Muscle layer of colon (tissue), 2 donors: ENCODE data around the gene TCF7.

Experiments
- H3K27ac ChIP-seq: one replicate; pipeline ENCODE4 v1.7.0; 2013; ENCODE audit warnings: low read depth, mild to moderate bottlenecking, low read length, moderate library complexity
- H3K27me3 ChIP-seq, 2 donors: one replicate each; pipeline ENCODE4 v1.7.0; 2013; ENCODE audit warnings: low read length in 2 of 2, mild to moderate bottlenecking in 2 of 2; ENCODE audit not compliant: insufficient read depth in 2 of 2, control insufficient read depth in 1 of 2
- H3K36me3 ChIP-seq: one replicate; pipeline ENCODE4 v1.7.0; 2013; ENCODE audit warnings: mild to moderate bottlenecking, low read length; ENCODE audit not compliant: insufficient read depth
- H3K4me1 ChIP-seq: one replicate; pipeline ENCODE4 v1.7.0; 2013; ENCODE audit warnings: mild to moderate bottlenecking, low read length; ENCODE audit not compliant: insufficient read depth
- H3K4me3 ChIP-seq, 2 donors: one replicate each; pipeline ENCODE4 v1.7.0; 2013; ENCODE audit warnings: low read length in 2 of 2, low read depth in 1 of 2, mild to moderate bottlenecking in 1 of 2, moderate library complexity in 1 of 2
- H3K9ac ChIP-seq: one replicate; pipeline ENCODE4 v1.7.0; 2013; ENCODE audit warnings: low read length
- H3K9me3 ChIP-seq: one replicate; pipeline ENCODE4 v1.7.0; 2013; ENCODE audit warnings: mild to moderate bottlenecking, low read length
- donor health status: abdominal sarcoma.
- donor health status: Adenocarcinoma of cecum.

The TCF7 gene

DNA sequence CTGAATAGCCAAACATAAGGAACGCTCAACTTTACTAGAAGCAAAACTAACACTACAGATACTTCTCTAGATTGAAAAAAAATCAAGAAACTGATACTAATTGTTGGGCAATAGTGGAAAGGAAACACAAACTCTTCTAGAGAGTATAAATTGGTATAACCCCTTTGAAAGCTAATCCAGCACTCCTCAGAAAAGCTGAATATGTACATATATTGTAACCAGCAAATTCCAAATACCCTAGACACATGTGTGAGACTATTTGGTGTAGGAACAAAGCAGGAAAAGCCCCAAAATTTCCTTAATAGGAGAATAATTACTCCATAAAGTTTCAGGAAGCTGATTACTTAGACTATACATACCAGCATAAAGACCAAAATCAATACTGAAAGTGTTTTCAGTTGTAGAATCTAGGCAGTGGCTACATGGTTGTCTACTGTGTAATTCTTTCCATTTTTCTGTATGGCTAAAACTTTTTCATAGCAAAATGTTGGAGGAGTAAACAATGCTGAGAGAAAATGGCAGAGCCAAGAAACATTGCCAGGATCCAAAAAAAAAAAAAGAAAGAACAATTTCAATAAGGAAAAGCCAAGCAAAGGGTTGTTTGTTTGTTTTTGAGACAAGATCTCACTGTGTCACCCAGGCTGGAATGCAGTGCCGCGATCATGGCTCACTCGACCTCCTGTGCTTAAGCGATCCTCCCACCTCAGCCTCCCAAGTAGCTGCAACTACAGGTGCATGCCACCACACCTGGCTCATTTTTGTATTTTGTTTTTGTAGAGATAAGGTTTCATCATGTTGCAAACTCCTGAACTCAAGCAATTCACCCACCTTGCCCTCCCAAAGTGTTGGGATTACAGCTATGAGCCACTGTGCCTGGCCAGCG, 47.3 kb downstream of the TCF7 start:
- no peak overlapping the region for H3K9ac ChIP-seq
- no peaks in the 10 kb centered on the region for H3K27me3 ChIP-seq
- no peak overlapping the region for H3K4me3 ChIP-seq
- H3K27ac ChIP-seq, result no peak overlapping the region
- H3K36me3 ChIP-seq, result peaks cover 51% of the 10 kb centered on the region
- no peaks in the 10 kb centered on the region for H3K9me3 ChIP-seq
- H3K4me1 ChIP-seq, result no peaks in the 10 kb centered on the region

DNA sequence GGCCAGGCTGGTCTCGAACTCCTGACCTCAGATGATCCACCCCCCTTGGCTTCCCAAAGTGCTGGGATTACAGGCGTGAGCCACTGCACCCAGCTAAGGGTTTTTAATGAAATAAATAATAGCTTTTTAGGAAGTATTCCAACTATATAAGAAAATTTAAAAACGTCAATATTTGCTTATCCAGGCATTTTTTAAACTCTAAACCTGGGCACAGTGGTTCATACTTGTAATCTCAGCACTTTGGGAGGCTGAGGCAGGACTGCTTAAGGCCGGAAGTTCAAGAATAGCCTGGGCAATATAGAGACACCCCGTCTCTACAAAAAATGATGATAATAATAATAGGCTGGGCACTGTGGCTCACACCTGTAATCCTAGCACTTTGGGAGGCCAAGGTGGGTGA, 48.1 kb downstream of the TCF7 start:
- Histone ChIP-seq H3K9me3 (no peaks in the 10 kb centered on the region), H3K4me3 (no peak overlapping the region), H3K27me3 (no peaks in the 10 kb centered on the region), H3K4me1 (no peaks in the 10 kb centered on the region), H3K36me3 (peaks cover 58% of the 10 kb centered on the region), H3K9ac (no peak overlapping the region), H3K27ac (no peak overlapping the region)

DNA sequence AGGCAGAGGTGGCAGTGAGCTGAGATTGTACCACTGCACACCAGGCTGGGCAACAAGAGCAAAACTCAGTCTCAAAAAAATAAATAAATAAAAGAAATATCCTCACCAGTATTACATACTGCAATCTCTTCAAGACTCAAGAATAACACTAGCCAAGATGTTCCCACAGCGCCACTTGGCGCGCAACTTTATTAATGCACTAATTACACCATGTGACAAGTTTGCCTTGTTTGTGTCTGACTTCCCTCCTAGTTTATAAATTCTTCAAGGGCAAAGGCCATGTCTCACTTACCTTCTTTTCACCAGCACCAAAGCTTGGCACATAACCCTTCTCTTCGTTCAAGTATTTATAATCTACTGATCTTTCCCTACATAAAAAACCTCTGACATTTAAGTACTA, 57.5 kb downstream of the TCF7 start:
- H3K4me1 ChIP-seq, result peaks cover 18% of the 10 kb centered on the region
- H3K9me3 ChIP-seq, result no peaks in the 10 kb centered on the region
- H3K27me3 ChIP-seq, result no peaks in the 10 kb centered on the region
- no peak overlapping the region for H3K9ac ChIP-seq
- H3K27ac ChIP-seq, result no peak overlapping the region
- peaks cover 45% of the 10 kb centered on the region for H3K36me3 ChIP-seq
- no peak overlapping the region for H3K4me3 ChIP-seq

DNA sequence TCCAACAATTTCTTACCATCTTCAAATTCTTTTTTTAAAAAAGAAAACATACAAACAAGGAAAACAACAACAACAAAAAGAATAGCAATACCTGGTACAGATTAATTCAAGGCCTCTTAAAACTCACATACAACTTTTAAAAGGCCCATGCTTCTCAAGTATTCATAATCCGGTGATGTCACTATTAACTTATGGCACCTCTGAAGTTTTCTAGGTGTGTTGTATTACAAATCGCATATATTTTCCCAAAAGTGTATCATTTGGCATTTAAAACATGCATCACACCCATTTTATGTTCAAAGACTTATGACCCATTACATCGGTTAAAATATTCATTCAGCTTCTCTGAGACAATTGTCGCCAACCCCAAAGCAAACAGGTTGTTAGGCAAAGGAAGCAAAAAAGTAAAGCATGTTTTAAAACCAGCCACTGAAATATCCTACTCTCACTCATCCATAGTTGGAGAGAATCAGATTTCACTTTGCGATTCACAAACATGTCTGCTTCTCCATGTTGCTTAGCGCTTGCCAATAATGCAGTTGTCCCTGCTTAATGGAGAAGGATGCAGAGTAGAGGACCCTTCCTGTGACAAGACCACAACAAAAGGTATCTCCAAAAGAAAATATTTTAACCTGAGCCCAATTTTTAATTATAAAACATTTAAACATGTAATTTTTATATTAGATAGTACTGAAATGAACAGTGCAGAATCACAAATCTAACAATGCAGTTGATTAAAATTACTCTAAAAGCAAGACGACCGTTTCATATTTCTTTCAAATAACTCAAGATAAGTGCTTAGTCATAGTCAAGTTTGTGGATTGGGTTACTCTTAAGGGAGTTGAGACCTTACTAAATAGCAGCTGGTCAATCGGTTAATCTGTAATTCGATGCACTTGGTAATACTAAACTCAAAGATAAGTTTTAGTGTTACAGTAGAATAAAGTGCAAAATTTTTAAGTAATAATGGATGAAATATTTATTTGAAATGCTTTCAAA, 60.7 kb downstream of the TCF7 start:
- peak overlapping the region; percentile 74 for H3K9ac ChIP-seq
- H3K27ac ChIP-seq, result peak overlapping the region; percentile 94
- peaks cover 22% of the 10 kb centered on the region for H3K4me1 ChIP-seq
- no peaks in the 10 kb centered on the region for H3K9me3 ChIP-seq
- peak overlapping the region in 1 of 2 donors; percentile 77 for H3K4me3 ChIP-seq
- peaks cover 21% of the 10 kb centered on the region for H3K36me3 ChIP-seq
- H3K27me3 ChIP-seq, result no peaks in the 10 kb centered on the region

DNA sequence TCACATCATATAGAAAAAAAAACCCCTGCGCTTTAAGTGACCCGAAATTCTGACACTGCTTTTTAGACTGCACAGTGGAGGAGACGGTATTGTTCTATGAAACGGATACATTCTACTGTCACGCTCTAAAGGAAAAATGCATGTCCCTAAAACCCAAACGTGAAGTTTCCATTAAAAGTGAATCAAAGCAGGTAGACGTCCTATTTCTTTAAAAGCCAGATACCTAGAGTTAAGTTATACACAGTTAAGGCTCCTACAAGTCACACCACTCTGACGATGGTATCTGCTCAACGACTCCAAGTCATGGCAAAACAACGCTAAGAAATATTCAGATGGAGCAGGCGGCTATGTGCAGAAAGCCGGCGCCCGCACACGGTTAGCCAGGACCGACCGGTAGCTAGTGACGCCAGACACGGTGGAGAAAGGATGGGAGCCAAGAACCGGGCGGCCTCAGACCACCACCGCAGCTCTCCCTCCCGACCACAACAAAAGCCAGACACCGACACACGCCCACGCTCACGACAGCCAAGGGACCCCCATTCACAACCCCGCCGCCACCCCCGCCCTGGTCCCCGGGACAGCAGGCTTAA, 61.5 kb downstream of the TCF7 start:
- H3K4me1 ChIP-seq, result peaks cover 22% of the 10 kb centered on the region

DNA sequence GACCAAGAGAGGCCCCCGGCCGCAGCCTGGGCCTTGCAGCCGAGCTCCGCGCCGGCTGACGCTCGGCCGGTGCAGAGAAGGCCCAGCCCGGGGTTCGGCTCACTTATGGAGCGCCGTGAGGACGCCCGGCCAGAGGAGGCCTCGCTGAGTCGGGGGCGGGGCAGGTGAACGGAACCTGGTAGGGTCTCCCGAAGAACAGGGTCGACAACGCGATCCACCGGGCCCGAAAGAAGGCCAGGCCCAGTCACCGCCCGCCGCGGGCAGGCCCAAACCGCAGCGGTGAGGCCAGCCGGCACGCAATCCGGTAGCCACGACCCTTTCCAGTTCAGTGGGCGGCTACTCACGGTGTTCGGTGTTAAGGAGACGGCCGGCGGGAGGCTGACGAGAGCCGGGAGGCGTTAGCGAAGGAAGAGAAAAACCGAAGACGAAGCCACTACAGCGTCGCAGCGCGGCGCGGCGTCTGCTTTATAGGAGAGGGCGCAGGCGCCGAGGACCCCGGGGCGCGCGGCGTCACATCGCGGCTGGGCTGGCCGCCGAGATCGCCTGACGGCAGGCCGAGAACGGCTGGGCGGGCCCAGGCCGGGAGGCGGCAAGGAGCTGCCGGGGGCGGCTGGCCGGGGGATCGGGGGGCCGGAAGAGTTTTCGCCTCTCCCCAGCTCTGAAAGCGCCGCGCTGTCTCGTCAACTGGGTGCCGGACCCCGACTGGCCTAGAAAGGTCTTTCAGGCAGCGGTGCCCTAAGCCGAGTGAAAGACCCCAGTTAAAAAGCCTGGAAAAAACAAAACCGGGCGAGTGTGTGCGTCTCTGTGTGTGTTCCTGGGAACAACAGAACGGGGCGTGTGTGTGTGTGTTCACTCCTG, 62.3 kb downstream of the TCF7 start, which contains the start of gene SKP1:
SKP1 (minus strand) TSS at position 440 of the 858 bp plus-strand sequence. CDS start 2,928 bp downstream, outside the sequence.
- Histone ChIP-seq H3K27me3 (no peaks in the 10 kb centered on the region), H3K9me3 (no peaks in the 10 kb centered on the region), H3K4me1 (peaks cover 22% of the 10 kb centered on the region), H3K36me3 (peaks cover 15% of the 10 kb centered on the region), H3K27ac (peak within 1 kb of the TSS; percentile 94), H3K4me3 (peak within 1 kb of the TSS; percentile 60 to 77), H3K9ac (peak within 1 kb of the TSS; percentile 74)

More for the DNA sequence above, 61.5 kb downstream of the TCF7 start:
- Histone ChIP-seq H3K9ac (peak overlapping the region; percentile 74), H3K36me3 (peaks cover 16% of the 10 kb centered on the region), H3K27ac (peak overlapping the region; percentile 94), H3K4me3 (peak overlapping the region; percentile 60 to 77), H3K27me3 (no peaks in the 10 kb centered on the region), H3K9me3 (no peaks in the 10 kb centered on the region)

DNA sequence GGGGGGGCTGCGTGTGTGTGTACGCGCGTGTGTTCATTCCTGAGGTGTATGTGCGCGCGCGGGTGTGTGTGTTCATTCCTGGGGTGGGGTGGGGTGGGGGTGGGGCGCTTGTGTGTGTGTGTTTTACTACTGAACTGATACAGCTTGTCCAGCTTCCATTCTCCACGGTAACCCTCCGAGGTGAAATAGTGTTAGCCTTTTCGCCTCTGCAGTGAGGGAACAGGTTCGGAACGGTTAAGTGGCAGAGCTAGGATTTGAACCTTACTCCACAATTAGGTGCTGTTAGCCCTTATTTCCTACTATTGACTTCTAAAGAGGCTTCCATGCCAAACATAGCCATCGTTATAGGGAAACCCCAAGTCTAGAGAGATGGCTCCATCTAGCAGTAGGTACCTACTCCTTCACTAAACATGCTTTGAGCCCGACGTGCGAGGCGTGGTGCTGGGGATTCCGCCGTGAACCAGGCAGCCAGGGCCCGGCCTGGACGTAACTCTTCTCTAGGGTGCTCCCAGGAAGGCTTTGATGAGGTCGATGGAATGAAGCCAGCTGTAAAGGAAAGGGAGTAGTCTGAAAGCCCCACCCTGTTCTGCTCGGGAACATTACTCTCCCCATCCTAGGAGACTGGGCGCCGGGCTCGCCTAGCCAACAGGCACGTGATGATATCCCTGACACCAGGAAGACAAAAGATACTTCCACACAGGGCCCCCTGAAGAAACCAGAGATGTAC, 63.1 kb downstream of the TCF7 start:
- H3K9me3 ChIP-seq, result no peaks in the 10 kb centered on the region
- H3K4me1 ChIP-seq, result peaks cover 22% of the 10 kb centered on the region
- H3K27ac ChIP-seq, result peak overlapping the region; percentile 94
- peak overlapping the region; percentile 60 to 77 for H3K4me3 ChIP-seq
- peaks cover 7% of the 10 kb centered on the region for H3K36me3 ChIP-seq
- no peaks in the 10 kb centered on the region for H3K27me3 ChIP-seq
- H3K9ac ChIP-seq, result peak overlapping the region; percentile 74

DNA sequence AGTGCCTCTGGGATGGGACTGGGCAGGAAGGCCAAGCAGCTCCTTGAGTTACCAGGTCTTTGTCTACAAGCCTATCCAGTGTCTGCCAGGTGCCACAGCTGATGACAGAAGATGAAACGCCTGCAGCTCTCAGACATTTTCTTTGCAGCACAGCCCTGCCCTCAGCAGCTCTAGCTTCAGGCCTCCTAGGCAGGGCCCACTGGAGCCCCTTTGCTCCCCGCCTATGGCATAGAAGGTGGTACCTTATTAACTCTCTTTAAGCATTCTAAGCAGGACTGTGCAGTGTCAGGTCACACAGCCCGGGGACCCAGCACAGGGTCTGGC, 63.6 kb downstream of the TCF7 start:
- Histone ChIP-seq H3K27me3 (no peaks in the 10 kb centered on the region), H3K27ac (no peak overlapping the region), H3K4me1 (peaks cover 22% of the 10 kb centered on the region), H3K9ac (no peak overlapping the region), H3K36me3 (peaks cover 6% of the 10 kb centered on the region), H3K9me3 (no peaks in the 10 kb centered on the region), H3K4me3 (peak overlapping the region in 1 of 2 donors; percentile 77)

DNA sequence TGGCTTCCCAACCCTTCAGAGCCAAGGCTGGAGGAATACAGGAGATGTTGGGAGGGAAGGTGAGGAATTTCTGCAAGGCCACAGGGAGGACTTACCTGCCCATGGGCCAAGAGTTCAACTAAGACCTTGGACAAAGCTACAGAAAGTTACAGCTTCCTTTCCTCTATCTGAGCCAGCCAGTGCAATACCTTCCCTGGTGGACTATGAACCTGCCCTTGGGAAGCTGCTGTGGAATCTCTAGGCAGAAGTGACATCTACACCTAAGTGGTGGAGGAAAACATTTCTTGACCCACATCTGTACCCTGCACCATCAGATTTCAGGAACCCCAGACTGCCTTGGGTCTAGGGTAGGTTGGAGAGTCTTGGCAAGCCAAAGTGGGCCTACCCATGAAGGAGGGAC, 69.0 kb downstream of the TCF7 start:
- Histone ChIP-seq H3K4me1 (no peaks in the 10 kb centered on the region), H3K9me3 (no peaks in the 10 kb centered on the region), H3K9ac (no peak overlapping the region), H3K36me3 (no peaks in the 10 kb centered on the region), H3K27ac (no peak overlapping the region), H3K4me3 (no peak overlapping the region), H3K27me3 (no peaks in the 10 kb centered on the region)
